GM12865 (cell line): ENCODE data around the gene KLF13.

Source experiments
- DNase-seq: peaks from one replicate; pipeline ENCODE4 v3.0.0; 2010; ENCODE audit warnings: low read depth
- H3K4me3 ChIP-seq: 2 replicates; pipeline ENCODE4 v1.5.1; 2011; ENCODE audit warnings: mild to moderate bottlenecking, low read depth, low read length, control low read depth
- TF ChIP-seq, protein P1 (sequence below): IDR thresholded peaks from 2 replicates; pipeline ENCODE4 v1.5.1; 2011; ENCODE audit warnings: low read length, control low read depth, low read depth, inconsistent platforms; ENCODE audit not compliant: insufficient read depth; ENCODE audit errors: missing control alignments

KLF13 gene

DNA sequence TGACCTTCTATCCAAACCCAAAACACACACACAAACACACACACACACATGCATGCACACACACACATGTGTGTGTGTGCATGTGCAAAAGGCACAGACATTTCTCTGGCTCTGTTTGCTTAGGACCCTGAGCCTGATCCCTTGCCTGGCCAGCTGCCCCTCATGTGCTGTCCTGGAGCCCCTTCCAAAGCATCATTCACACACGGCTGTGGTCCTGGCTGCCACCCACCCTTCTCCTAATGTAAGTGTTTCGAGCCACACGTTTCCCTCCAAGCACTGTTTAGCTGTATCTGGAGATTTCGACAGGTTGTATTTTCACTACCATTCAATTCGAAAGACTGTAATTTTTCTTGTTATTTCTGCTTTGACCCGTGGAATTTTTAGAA lies 45.8 kb upstream of the KLF13 start:
- H3K4me3 ChIP-seq = no peak overlapping the region
- no peak for DNase-seq
- TF ChIP-seq, protein P1, sequence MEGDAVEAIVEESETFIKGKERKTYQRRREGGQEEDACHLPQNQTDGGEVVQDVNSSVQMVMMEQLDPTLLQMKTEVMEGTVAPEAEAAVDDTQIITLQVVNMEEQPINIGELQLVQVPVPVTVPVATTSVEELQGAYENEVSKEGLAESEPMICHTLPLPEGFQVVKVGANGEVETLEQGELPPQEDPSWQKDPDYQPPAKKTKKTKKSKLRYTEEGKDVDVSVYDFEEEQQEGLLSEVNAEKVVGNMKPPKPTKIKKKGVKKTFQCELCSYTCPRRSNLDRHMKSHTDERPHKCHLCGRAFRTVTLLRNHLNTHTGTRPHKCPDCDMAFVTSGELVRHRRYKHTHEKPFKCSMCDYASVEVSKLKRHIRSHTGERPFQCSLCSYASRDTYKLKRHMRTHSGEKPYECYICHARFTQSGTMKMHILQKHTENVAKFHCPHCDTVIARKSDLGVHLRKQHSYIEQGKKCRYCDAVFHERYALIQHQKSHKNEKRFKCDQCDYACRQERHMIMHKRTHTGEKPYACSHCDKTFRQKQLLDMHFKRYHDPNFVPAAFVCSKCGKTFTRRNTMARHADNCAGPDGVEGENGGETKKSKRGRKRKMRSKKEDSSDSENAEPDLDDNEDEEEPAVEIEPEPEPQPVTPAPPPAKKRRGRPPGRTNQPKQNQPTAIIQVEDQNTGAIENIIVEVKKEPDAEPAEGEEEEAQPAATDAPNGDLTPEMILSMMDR = no peak

DNA sequence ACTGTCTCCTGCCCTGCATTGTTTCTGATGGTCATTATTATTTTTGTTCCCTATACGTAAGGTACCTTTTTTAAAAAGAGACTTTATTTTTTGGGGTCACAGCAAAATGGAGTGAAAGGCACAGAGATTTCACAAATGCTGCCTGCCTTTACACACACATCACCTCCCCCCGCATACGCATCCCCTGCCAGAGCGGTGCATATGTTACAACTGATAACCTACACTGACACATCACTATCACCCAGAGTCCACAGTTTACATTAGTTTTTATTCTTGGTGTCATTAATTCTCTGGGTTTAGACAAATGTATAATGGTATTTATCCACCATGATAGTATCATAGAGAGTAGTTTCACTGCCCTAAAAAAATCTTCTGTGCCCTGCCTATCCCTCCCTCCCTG lies 43.6 kb upstream of the KLF13 start:
- TF ChIP-seq, protein P1 = no peak
- no peak overlapping the region for H3K4me3 ChIP-seq
- no peak for DNase-seq

DNA sequence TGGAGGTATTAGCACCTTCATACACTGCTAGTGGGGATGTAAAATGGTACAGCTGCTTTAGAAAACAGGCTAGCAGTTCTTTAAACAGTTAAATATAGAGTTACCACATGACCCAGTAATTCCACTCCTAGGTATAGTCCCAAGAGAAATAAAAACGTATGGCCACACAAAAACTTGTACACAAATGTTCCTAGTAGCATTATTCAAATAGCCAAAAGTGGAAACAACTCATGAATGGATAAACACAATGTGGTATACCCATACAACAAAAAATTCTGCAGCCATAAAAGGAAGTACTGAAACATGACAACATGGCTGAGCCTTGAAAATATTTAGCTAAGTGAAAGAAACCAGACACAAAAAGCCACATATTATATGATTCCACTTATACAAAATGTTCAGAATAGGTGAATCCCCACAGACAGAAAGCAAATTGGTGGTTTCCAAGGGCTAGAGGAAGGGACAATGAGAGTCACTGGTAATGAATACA lies 40.8 kb upstream of the KLF13 start:
- DNase-seq = peak; percentile 47
- TF ChIP-seq, protein P1 = no peak
- no peak overlapping the region for H3K4me3 ChIP-seq

DNA sequence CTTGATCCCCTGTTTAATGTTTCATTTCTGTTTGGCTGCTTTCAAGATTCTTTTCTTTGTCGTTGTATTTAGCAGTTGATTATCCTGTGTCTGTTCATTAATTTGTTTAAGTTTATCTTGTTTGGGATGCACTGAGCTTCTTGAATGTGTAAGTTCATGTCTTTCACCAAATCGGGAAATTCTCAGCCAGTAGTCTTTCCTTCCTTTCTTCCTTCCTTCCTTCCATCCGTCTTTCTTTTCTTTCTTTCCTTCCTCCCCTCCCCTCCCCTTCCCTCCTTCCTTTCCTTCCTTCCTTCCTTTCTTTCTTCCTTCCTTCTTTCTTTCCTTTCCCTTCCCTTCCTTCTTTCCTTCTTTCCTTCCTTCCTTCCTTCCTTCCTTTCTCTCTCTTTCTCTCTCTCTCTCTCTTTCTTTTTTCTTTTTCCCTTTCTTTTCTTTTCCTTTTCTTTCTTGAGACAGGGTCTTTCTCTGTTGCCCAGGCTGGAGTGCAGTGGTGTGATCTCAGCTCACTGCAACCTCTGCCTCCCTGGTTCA lies 35.5 kb upstream of the KLF13 start:
- TF ChIP-seq, protein P1 = no peak
- DNase-seq = no peak
- no peak overlapping the region for H3K4me3 ChIP-seq

DNA sequence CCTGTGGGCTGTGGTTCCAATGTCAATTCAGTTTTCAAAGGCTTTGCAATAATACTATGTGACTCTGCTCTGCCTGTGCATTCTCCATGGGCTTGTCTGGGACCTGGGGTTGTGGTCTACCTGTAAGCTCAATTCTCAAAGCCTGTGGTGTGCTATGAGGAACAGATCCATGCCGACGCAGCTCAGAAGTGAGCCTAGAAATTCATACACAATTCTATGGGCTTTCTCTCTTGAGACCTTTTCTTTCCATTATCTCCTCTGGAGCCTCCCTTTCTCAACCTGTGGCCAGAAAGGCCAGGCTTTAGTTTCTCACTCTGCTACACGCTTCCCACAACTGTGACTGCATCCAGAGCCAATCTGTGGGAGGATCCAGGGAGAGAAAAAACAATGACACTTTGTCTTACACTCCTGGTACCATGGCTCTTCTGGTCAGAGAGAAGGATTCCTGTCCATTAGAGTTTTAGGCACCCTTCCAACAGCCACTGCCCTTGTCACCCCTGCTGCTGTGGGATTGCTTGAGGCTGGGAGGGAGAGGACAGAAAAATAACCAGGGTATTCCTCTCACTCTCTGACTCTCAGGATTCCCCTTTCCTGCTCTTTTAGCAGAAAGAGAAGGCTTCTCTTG lies 34.1 kb upstream of the KLF13 start:
- no peak for DNase-seq
- TF ChIP-seq, protein P1 = no peak
- no peak overlapping the region for H3K4me3 ChIP-seq

DNA sequence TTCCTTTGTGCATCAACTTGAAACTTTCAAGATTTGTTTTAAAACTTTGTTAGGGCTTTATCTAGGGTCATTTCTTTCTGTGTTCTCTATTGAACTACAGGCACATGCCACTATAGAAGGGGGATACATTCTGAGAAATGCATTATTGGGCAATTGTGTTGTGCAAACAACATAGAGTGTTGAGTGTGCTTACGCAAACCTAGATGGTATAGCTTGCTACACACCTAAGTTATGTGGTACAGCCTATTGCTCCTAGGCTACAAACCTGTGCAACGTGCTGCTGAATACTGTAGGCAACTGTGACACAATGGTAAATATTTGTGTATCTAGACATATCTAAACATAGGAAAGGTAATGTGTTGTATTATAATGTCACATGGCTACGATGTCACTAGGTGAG lies 33.0 kb upstream of the KLF13 start:
- H3K4me3 ChIP-seq = no peak overlapping the region
- no peak for DNase-seq
- TF ChIP-seq, protein P1 = no peak

- no peak for DNase-seq
- no peak overlapping the region for H3K4me3 ChIP-seq
- TF ChIP-seq, protein P1 = no peak
Observed at GRCh38 chr15:31294067-31294466, 32.6 kb upstream of the KLF13 start.
